ENCODE measurements around the gene C6.

DNA sequence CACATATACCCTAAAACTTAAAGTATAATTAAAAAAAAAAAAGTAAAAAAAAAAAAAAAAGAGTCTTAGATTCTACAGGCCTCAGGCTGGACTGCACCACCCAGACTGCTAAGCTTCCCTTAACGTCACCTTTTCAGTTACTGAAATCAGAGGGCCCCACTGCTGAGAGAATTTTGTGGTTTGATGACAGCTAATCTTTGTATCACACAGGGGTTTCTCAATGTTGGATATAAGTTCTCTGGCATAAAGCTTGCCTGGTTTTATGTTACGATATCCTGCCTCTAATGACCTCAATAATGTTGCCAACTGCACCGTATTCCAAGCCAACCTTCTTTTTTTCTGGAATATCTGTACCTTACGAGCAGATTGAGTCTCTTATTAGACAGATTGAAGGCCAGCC, 43.1 kb upstream of the C6 start:
- no peak for TF ChIP-seq CTCF (IDR thresholded peaks at IDR 0.05)
- TF ChIP-seq POLR2A (IDR thresholded peaks at IDR 0.05), result no peak

Measured in testis (tissue), 2 donors.